GM23338 (cell line): ENCODE measurements around the gene HSPA12B. TPM values are rescaled to one million over a fixed set of nuclear protein-coding genes. Genes with fewer than 3 reads are reported as not detected.

ENCODE experiments used
- ATAC-seq: fragments of 200-7000 bp; cut with Tn5 transposase; 3 replicates; pipeline ENCODE4 v1.9.1; 2020
- DNase-seq: peaks from one replicate; pipeline ENCODE4 v3.0.0-alpha.2; 2015; ENCODE audit warnings: low spot score
- H2AFZ ChIP-seq: fragments of 200-600 bp; sonication (generic); 2 replicates; pipeline ENCODE4 v1.8.0; 2016; ENCODE audit warnings: antibody characterized with exemption, mild to moderate bottlenecking, moderate library complexity
- H3F3A ChIP-seq: fragments of 200-600 bp; sonication (generic); replicated peaks from 2 replicates; pipeline ENCODE4 v1.8.0; 2017; ENCODE audit warnings: antibody characterized with exemption, mixed run types, low read depth
- H3K27ac ChIP-seq: fragments of 200-600 bp; sonication (generic); 2 replicates; pipeline ENCODE4 v1.6.1; 2016; ENCODE audit warnings: low read depth
- H3K27me3 ChIP-seq: fragments of 200-600 bp; sonication (generic); 2 replicates; pipeline ENCODE4 v1.8.0; 2016; ENCODE audit warnings: mild to moderate bottlenecking, mixed run types, moderate library complexity; ENCODE audit not compliant: insufficient read depth
- H3K36me3 ChIP-seq: fragments of 200-600 bp; sonication (generic); 2 replicates; pipeline ENCODE4 v1.8.0; 2016; ENCODE audit warnings: mild to moderate bottlenecking; ENCODE audit not compliant: insufficient read depth
- H3K4me1 ChIP-seq: fragments of 200-600 bp; sonication (generic); 2 replicates; pipeline ENCODE4 v1.8.0; 2016; ENCODE audit warnings: mild to moderate bottlenecking, moderate library complexity; ENCODE audit not compliant: insufficient read depth
- H3K4me2 ChIP-seq: fragments of 200-600 bp; sonication (generic); 2 replicates; pipeline ENCODE4 v1.7.1; 2017; ENCODE audit warnings: mixed run types
- H3K4me3 ChIP-seq: fragments of 200-600 bp; sonication (generic); 2 replicates; pipeline ENCODE4 v1.6.1; 2016; ENCODE audit warnings: mixed run types
- H3K79me2 ChIP-seq: fragments of 200-600 bp; sonication (generic); replicated peaks from 2 replicates; pipeline ENCODE4 v1.8.0; 2017; ENCODE audit warnings: mild to moderate bottlenecking; ENCODE audit not compliant: insufficient read depth
- H3K9me2 ChIP-seq: fragments of 200-600 bp; sonication (generic); 2 replicates; pipeline ENCODE4 v1.8.0; 2017; ENCODE audit not compliant: insufficient read depth
- H4K20me1 ChIP-seq: fragments of 200-600 bp; sonication (generic); replicated peaks from 2 replicates; pipeline ENCODE4 v1.8.0; 2017; ENCODE audit warnings: mild to moderate bottlenecking; ENCODE audit not compliant: insufficient read depth
- H3K27ac Mint-ChIP-seq: 2 replicates; pipeline ENCODE4 v1.8.0; 2020; ENCODE audit warnings: inconsistent platforms, mild to moderate bottlenecking, moderate library complexity, mixed read lengths
- H3K27me3 Mint-ChIP-seq: 3 replicates; pipeline ENCODE4 v1.8.0; 2022; ENCODE audit warnings: low read depth, mild to moderate bottlenecking, moderate library complexity, mixed read lengths, inconsistent platforms; ENCODE audit not compliant: insufficient read depth, poor library complexity
- H3K36me3 Mint-ChIP-seq: 3 replicates; pipeline ENCODE4 v1.8.0; 2021; ENCODE audit warnings: low read depth, mild to moderate bottlenecking, inconsistent platforms, moderate library complexity, mixed read lengths
- H3K4me1 Mint-ChIP-seq: 3 replicates; pipeline ENCODE4 v1.8.0; 2020; ENCODE audit warnings: mild to moderate bottlenecking, inconsistent platforms, mixed read lengths
- H3K4me3 Mint-ChIP-seq: 3 replicates; pipeline ENCODE4 v1.8.0; 2021; ENCODE audit warnings: moderate library complexity, mild to moderate bottlenecking, inconsistent platforms, mixed read lengths
- H3K9me3 Mint-ChIP-seq: 3 replicates; pipeline ENCODE4 v1.8.0; 2020; ENCODE audit warnings: moderate library complexity, mild to moderate bottlenecking, inconsistent platforms, mixed read lengths
- CREB1 ChIP-seq: fragments of 250-450 bp; sonication (Bioruptor Pico); IDR thresholded peaks from 2 replicates; pipeline ENCODE4 v1.5.0; 2020; ENCODE audit warnings: low read depth, mild to moderate bottlenecking, moderate library complexity
- EZH2 ChIP-seq: fragments of 200-600 bp; sonication (generic); IDR thresholded peaks from one replicate; pipeline ENCODE4 v1.8.0; 2017; ENCODE audit warnings: antibody characterized with exemption, mild to moderate bottlenecking, low read depth; ENCODE audit not compliant: unreplicated experiment
- JUNB ChIP-seq: IDR thresholded peaks from one replicate; pipeline ENCODE4 v1.6.1; 2016; ENCODE audit warnings: antibody characterized with exemption; ENCODE audit not compliant: unreplicated experiment
- STAT1 ChIP-seq: IDR thresholded peaks from one replicate; pipeline ENCODE4 v1.6.1; 2016; ENCODE audit warnings: antibody characterized with exemption; ENCODE audit not compliant: unreplicated experiment
- ZNF114 ChIP-seq: fragments of 250-450 bp; sonication (Bioruptor Pico); IDR thresholded peaks from 2 replicates; pipeline ENCODE4 v1.5.0; 2020; ENCODE audit warnings: mild to moderate bottlenecking, moderate library complexity
- ZNF331 ChIP-seq: fragments of 250-450 bp; sonication (Bioruptor Pico); IDR thresholded peaks from 2 replicates; pipeline ENCODE4 v1.5.0; 2020; ENCODE audit warnings: low read depth, mild to moderate bottlenecking, moderate library complexity
- polyA plus RNA-seq: library from polyadenylated mRNA; unstranded; fragments of >200 nt; fragmentation: Nextera tagmentation; extraction: Ambion mirVana; gene quantifications from 2 replicates; pipeline ENCODE4 v1.2.1, GENCODE V29; 2016
- total RNA-seq: library from RNA; depleted of rRNA; stranded (reverse); fragments of >200 nt; shearing (Covaris generic); gene quantifications from 2 replicates; pipeline ENCODE4 v1.2.3, GENCODE V29; 2014
- TF ChIP-seq, protein P1 (sequence below): IDR thresholded peaks from one replicate; pipeline ENCODE4 v1.6.1; 2018; ENCODE audit warnings: antibody characterized with exemption; ENCODE audit not compliant: unreplicated experiment
- TF ChIP-seq, protein P2 (sequence below): fragments of 250-450 bp; sonication (Bioruptor Pico); IDR thresholded peaks from 2 replicates; pipeline ENCODE4 v1.5.0; 2020; ENCODE audit warnings: mild to moderate bottlenecking, moderate library complexity
- TF ChIP-seq, protein P3 (sequence below), 2 experiments: fragments of 200-600 bp in 1 of 2; sonication (generic) in 1 of 2; conservative IDR thresholded peaks; 2 replicates each; pipeline versions ENCODE4 v1.5.1 to v1.6.1; 2016 to 2017; ENCODE audit warnings: antibody characterized with exemption in 2 of 2, low read depth in 2 of 2, mild to moderate bottlenecking in 2 of 2, moderate library complexity in 1 of 2

Gene HSPA12B
- total and polyA plus RNA-seq, 2 experiments from 2014 or later = 2.8 to 6.5 TPM

DNA sequence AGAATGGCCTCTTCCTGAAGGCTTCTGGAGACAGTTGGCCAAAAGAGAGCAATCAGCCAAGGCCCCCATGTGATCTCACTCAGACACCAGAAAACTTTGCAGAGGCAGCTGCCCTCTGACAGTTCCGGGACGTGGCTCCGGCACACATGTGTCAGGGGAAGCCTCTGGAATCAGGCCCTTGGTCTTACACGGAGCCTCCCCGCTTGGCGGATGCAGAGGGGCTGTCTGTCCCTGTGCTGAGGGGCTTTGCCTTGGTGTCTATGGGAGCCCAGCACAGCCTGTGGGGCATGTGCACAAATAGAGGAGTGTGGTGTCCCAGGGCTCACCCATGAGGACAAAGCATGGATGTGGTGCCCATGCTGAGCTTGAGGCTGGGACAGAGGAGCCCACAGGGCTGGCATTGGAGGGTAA is 33.9 kb upstream of the HSPA12B start:
- TF ChIP-seq STAT1 = no peak
- TF ChIP-seq ZNF114 = no peak
- TF ChIP-seq ZNF331 (CRISPR knock-in tag) = no peak
- TF ChIP-seq CREB1 = no peak
- TF ChIP-seq JUNB = no peak
- no peak for TF ChIP-seq EZH2
- TF ChIP-seq, protein P1, sequence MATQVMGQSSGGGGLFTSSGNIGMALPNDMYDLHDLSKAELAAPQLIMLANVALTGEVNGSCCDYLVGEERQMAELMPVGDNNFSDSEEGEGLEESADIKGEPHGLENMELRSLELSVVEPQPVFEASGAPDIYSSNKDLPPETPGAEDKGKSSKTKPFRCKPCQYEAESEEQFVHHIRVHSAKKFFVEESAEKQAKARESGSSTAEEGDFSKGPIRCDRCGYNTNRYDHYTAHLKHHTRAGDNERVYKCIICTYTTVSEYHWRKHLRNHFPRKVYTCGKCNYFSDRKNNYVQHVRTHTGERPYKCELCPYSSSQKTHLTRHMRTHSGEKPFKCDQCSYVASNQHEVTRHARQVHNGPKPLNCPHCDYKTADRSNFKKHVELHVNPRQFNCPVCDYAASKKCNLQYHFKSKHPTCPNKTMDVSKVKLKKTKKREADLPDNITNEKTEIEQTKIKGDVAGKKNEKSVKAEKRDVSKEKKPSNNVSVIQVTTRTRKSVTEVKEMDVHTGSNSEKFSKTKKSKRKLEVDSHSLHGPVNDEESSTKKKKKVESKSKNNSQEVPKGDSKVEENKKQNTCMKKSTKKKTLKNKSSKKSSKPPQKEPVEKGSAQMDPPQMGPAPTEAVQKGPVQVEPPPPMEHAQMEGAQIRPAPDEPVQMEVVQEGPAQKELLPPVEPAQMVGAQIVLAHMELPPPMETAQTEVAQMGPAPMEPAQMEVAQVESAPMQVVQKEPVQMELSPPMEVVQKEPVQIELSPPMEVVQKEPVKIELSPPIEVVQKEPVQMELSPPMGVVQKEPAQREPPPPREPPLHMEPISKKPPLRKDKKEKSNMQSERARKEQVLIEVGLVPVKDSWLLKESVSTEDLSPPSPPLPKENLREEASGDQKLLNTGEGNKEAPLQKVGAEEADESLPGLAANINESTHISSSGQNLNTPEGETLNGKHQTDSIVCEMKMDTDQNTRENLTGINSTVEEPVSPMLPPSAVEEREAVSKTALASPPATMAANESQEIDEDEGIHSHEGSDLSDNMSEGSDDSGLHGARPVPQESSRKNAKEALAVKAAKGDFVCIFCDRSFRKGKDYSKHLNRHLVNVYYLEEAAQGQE = no peak
- TF ChIP-seq, protein P2, sequence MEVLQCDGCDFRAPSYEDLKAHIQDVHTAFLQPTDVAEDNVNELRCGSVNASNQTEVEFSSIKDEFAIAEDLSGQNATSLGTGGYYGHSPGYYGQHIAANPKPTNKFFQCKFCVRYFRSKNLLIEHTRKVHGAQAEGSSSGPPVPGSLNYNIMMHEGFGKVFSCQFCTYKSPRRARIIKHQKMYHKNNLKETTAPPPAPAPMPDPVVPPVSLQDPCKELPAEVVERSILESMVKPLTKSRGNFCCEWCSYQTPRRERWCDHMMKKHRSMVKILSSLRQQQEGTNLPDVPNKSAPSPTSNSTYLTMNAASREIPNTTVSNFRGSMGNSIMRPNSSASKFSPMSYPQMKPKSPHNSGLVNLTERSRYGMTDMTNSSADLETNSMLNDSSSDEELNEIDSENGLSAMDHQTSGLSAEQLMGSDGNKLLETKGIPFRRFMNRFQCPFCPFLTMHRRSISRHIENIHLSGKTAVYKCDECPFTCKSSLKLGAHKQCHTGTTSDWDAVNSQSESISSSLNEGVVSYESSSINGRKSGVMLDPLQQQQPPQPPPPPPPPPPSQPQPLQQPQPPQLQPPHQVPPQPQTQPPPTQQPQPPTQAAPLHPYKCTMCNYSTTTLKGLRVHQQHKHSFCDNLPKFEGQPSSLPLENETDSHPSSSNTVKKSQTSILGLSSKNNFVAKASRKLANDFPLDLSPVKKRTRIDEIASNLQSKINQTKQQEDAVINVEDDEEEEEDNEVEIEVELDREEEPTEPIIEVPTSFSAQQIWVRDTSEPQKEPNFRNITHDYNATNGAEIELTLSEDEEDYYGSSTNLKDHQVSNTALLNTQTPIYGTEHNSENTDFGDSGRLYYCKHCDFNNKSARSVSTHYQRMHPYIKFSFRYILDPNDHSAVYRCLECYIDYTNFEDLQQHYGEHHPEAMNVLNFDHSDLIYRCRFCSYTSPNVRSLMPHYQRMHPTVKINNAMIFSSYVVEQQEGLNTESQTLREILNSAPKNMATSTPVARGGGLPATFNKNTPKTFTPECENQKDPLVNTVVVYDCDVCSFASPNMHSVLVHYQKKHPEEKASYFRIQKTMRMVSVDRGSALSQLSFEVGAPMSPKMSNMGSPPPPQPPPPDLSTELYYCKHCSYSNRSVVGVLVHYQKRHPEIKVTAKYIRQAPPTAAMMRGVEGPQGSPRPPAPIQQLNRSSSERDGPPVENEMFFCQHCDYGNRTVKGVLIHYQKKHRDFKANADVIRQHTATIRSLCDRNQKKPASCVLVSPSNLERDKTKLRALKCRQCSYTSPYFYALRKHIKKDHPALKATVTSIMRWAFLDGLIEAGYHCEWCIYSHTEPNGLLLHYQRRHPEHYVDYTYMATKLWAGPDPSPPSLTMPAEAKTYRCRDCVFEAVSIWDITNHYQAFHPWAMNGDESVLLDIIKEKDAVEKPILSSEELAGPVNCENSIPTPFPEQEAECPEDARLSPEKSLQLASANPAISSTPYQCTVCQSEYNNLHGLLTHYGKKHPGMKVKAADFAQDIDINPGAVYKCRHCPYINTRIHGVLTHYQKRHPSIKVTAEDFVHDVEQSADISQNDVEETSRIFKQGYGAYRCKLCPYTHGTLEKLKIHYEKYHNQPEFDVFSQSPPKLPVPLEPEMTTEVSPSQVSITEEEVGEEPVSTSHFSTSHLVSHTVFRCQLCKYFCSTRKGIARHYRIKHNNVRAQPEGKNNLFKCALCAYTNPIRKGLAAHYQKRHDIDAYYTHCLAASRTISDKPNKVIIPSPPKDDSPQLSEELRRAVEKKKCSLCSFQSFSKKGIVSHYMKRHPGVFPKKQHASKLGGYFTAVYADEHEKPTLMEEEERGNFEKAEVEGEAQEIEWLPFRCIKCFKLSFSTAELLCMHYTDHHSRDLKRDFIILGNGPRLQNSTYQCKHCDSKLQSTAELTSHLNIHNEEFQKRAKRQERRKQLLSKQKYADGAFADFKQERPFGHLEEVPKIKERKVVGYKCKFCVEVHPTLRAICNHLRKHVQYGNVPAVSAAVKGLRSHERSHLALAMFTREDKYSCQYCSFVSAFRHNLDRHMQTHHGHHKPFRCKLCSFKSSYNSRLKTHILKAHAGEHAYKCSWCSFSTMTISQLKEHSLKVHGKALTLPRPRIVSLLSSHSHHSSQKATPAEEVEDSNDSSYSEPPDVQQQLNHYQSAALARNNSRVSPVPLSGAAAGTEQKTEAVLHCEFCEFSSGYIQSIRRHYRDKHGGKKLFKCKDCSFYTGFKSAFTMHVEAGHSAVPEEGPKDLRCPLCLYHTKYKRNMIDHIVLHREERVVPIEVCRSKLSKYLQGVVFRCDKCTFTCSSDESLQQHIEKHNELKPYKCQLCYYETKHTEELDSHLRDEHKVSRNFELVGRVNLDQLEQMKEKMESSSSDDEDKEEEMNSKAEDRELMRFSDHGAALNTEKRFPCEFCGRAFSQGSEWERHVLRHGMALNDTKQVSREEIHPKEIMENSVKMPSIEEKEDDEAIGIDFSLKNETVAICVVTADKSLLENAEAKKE (CRISPR knock-in tag) = no peak
- TF ChIP-seq, protein P3, sequence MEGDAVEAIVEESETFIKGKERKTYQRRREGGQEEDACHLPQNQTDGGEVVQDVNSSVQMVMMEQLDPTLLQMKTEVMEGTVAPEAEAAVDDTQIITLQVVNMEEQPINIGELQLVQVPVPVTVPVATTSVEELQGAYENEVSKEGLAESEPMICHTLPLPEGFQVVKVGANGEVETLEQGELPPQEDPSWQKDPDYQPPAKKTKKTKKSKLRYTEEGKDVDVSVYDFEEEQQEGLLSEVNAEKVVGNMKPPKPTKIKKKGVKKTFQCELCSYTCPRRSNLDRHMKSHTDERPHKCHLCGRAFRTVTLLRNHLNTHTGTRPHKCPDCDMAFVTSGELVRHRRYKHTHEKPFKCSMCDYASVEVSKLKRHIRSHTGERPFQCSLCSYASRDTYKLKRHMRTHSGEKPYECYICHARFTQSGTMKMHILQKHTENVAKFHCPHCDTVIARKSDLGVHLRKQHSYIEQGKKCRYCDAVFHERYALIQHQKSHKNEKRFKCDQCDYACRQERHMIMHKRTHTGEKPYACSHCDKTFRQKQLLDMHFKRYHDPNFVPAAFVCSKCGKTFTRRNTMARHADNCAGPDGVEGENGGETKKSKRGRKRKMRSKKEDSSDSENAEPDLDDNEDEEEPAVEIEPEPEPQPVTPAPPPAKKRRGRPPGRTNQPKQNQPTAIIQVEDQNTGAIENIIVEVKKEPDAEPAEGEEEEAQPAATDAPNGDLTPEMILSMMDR (conservative IDR thresholded peaks at IDR 0.05; ENCODE audit: low read depth in 2 of 2) = no peak
- no peaks in the 10 kb centered on the region for H3K9me2 ChIP-seq

More for the DNA sequence above, 33.9 kb upstream of the HSPA12B start:
- no peaks in the 10 kb centered on the region for H3K4me1 Mint-ChIP-seq
- Histone ChIP-seq H3F3A (no peaks in the 10 kb centered on the region), H3K27ac (no peak overlapping the region), H3K4me2 (no peak overlapping the region), H3K4me3 (no peak overlapping the region), H3K27me3 (no peaks in the 10 kb centered on the region), H4K20me1 (no peaks in the 10 kb centered on the region), H3K79me2 (no peaks in the 10 kb centered on the region), H3K4me1 (no peaks in the 10 kb centered on the region), H2AFZ (no peak overlapping the region), H3K36me3 (no peaks in the 10 kb centered on the region)
- ATAC-seq = no peak
- no peaks in the 10 kb centered on the region for H3K36me3 Mint-ChIP-seq
- DNase-seq = no peak
- H3K27me3 Mint-ChIP-seq = peaks cover 8% of the 10 kb centered on the region
- H3K9me3 Mint-ChIP-seq = peaks cover 3% of the 10 kb centered on the region; the same call in 1 of the 3 replicates
- no peak overlapping the region for H3K27ac Mint-ChIP-seq
- H3K4me3 Mint-ChIP-seq = no peak overlapping the region
